ENCODE measurements around the gene ZNF665.

DNA sequence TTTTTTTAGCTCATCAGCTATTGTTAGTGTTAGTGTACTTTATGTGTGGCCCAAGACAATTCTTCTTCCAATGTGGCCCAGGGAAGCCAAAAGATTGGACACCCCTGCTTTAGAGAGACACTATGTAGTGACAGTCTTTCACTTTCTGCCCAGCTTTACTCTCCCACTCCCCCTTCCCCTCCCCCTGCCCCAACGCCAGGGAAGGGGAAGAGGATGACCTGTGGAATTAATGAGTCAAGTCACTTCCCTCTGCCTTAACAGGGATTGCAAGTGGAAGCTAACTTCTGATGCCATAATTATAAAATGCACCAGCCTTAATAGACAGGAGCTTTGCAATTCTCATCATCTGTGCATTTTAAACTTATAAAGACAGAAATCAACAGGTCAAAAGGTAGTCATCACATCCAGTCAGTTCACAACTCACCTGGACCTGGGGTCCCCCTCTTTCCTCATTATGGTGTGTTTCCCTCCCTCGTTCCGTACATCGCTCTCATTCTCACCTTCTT, 62.0 kb downstream of the ZNF665 start:
- TF ChIP-seq, protein P1, sequence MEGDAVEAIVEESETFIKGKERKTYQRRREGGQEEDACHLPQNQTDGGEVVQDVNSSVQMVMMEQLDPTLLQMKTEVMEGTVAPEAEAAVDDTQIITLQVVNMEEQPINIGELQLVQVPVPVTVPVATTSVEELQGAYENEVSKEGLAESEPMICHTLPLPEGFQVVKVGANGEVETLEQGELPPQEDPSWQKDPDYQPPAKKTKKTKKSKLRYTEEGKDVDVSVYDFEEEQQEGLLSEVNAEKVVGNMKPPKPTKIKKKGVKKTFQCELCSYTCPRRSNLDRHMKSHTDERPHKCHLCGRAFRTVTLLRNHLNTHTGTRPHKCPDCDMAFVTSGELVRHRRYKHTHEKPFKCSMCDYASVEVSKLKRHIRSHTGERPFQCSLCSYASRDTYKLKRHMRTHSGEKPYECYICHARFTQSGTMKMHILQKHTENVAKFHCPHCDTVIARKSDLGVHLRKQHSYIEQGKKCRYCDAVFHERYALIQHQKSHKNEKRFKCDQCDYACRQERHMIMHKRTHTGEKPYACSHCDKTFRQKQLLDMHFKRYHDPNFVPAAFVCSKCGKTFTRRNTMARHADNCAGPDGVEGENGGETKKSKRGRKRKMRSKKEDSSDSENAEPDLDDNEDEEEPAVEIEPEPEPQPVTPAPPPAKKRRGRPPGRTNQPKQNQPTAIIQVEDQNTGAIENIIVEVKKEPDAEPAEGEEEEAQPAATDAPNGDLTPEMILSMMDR (IDR thresholded peaks at IDR 0.05), result no peak
- TF ChIP-seq POLR2A (IDR thresholded peaks at IDR 0.05), result no peak
